Stimulated activated CD8-positive, alpha-beta memory T cell treated with anti-CD3 and anti-CD28 coated beads, Interleukin-4, amount 100 ng/mL, for 24 hours (primary cell): ENCODE results near the gene KRTAP26-1.

Experiments used
- DNase-seq: peaks from one replicate; pipeline ENCODE4 v3.0.0-alpha.2; 2020; ENCODE audit warnings: low read depth

KRTAP26-1 gene

DNA sequence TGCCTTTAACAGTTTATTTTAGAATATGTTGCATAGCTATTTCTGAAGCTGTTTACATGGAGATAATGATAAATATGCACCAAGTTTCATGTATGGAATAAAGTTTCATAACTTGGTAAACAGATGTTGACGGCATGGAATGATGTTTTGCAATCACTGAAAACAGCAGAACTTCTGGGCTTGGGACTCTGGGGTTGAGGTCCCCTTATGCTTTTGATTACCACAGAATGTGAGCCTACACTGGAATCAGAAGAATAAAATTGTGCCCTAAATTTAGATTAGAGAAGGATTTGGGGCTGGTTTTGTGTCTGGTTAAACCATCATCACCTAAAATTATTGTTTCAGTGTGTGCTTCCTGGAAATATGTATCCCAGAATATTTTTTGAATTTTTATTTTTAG is 48.5 kb downstream of the KRTAP26-1 start:
- no peak for DNase-seq

DNA sequence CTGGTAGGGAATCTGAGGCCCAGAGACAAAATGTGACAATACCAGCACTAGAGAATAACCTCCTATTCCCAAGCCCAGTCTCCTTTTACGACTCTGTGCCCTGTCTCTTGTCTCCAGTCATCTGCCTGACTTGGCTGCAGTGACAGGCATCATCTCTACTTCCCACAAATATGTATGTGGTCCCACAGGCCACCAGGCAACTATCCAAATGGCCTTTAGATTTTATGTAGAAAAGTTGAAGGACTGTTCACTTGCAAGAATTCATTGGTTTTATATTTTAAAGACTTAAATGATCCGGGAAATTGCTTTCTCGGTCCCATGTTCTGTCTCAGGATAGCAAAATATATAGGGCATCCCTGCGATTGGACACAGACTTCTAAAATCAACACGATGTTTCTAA is 49.0 kb downstream of the KRTAP26-1 start:
- DNase-seq: no peak

DNA sequence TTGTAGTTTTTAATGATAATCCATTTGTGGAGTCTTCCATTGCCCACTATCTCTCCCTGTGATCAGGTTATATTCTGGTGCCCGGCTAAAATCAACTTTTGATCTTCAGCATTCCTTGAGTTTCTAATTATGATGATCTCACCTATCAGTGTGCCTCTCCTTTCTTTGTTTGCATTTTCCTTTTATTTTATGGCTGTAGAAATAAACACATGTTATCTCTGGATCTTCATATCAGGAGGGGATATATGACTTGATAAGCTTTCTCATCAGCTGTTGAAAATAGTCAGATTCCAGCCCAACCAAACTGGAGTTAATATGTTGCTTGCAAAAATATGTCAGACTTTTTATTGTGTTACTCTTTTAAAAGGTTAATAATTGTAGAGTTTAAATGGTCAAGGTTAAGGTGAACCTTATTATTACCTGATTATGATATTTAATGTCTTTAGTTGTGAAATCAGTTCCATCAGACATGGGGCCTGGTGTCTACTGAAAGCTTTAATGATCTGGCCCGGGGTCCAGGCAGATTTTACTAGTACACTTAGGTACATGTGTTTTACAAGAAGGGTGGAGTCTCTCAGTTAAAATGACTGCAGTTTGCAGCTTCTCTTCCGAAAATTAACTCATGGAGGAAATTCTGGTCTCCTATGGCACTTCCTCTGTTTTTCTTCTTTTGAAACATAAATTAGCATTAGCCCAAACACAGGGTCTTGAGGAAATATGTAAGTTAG is 50.1 kb downstream of the KRTAP26-1 start:
- no peak for DNase-seq
